ENCODE results near the gene NTRK3. TPM values are rescaled to one million over a fixed set of nuclear protein-coding genes. Genes with fewer than 3 reads are reported as not detected.

The NTRK3 gene
- total and polyA plus RNA-seq, 2 of the 13 experiments (the other 11 are each of a cell fraction or from before 2014, with no cell fraction given): not detected

- TF ChIP-seq ZNF143 (CRISPR knock-in tag; IDR thresholded peaks at IDR 0.05) (no peak), FOXC1 (CRISPR knock-in tag; IDR thresholded peaks at IDR 0.05; ENCODE audit: borderline replicate concordance) (no peak)
Observed at GRCh38 chr15:88031461-88031860, 225.1 kb downstream of the NTRK3 start (continued).

GRCh38 chr15:88029696-88030095 is 226.8 kb downstream of the NTRK3 start:
- ATAC-seq: no peak
- WGBS (ENCODE audit: low lambda C conversion rate): 0% methylated on average over 1 of the region's 2 CpGs
- CTCF ChIA-PET (ENCODE audit: low intra/inter-chr PET ratio, low total read pairs): no interaction called here
- H4K20me1 ChIP-seq (ENCODE audit: insufficient read depth, low read length): no peaks in the 10 kb centered on the region
- no peaks in the 10 kb centered on the region for H3K4me1 ChIP-seq (ENCODE audit: insufficient read depth, low read length)
- H3K36me3 ChIP-seq (replicated peaks in 1 of 2; ENCODE audit: control insufficient read depth in 1 of 2, insufficient read depth in 2 of 2, low read length in 2 of 2): no peaks in the 10 kb centered on the region
- no peak for DNase-seq (ENCODE audit: low spot score)
- no peak overlapping the region for H3K27ac ChIP-seq (ENCODE audit: extremely low read length, insufficient read depth, low read length)
- TF ChIP-seq HIC2 (CRISPR knock-in tag; IDR thresholded peaks at IDR 0.05; ENCODE audit: low read depth): no peak
- TF ChIP-seq SATB2 (CRISPR knock-in tag; IDR thresholded peaks at IDR 0.05): no peak
- no peak for TF ChIP-seq HNRNPLL (IDR thresholded peaks at IDR 0.05; ENCODE audit: low read depth, low read length, poor library complexity, severe bottlenecking)
- TF ChIP-seq ZNF44 (CRISPR knock-in tag; IDR thresholded peaks at IDR 0.05): no peak
- no peak for TF ChIP-seq NFE2L2 (IDR thresholded peaks at IDR 0.05; ENCODE audit: low read length)
- no peak for TF ChIP-seq GTF3A (CRISPR knock-in tag; conservative IDR thresholded peaks at IDR 0.05)
- no peak for TF ChIP-seq U2AF2 (IDR thresholded peaks at IDR 0.05; ENCODE audit: low read depth, low read length)
- no peak for TF ChIP-seq ZNF576 (CRISPR knock-in tag; IDR thresholded peaks at IDR 0.05)
- no peaks in the 10 kb centered on the region for H3K79me2 ChIP-seq (ENCODE audit: insufficient read depth, low read length)
- no peak for FAIRE-seq
- in situ Hi-C loops (cut with HindIII; ENCODE audit: extremely low pct_ligation_motif_present, low pct_unique_long_range_greater_than_20kb) (no loop called here), intact Hi-C loops (cut with micrococcal nuclease; ENCODE audit: unreplicated experiment) (no loop called here)
- no peaks in the 10 kb centered on the region for H3K27me3 ChIP-seq (ENCODE audit: control insufficient read depth in 1 of 2, insufficient read depth in 2 of 2, low read length in 2 of 2)
- no peak overlapping the region for H3K4me3 ChIP-seq (replicated peaks in 1 of 3; ENCODE audit: insufficient read depth in 1 of 3, low read depth in 2 of 3, low read length in 3 of 3)
- no peak overlapping the region for H3K9ac ChIP-seq (ENCODE audit: insufficient read depth, low read depth, low read length)
- H3K9me3 ChIP-seq (ENCODE audit: low read length): no peaks in the 10 kb centered on the region
- POLR2A ChIA-PET: no interaction called here
- H2AFZ ChIP-seq (ENCODE audit: low read length): no peak overlapping the region
- no TSS peak for BruUV-seq (replicated peaks)
- H3K4me2 ChIP-seq (ENCODE audit: low read depth, low read length): no peak overlapping the region
